ENCODE results near the gene CARS2.

Gene CARS2

GRCh38 chr13:110620596-110620995 lies 85.3 kb downstream of the CARS2 start:
- no peak for TF ChIP-seq CTCF (IDR thresholded peaks at IDR 0.05; ENCODE audit: control insufficient read depth, extremely low read depth, insufficient read depth)
- no peak for DNase-seq (ENCODE audit: low read depth)
- H3K4me3 ChIP-seq (ENCODE audit: low read depth, low read length) = no peak overlapping the region

GRCh38 chr13:110618780-110619179 lies 87.1 kb downstream of the CARS2 start:
- no peak for TF ChIP-seq CTCF (IDR thresholded peaks at IDR 0.05; ENCODE audit: control insufficient read depth, extremely low read depth, insufficient read depth)
- no peak for DNase-seq (ENCODE audit: low read depth)

GRCh38 chr13:110618167-110618566 lies 87.7 kb downstream of the CARS2 start:
- no peak for TF ChIP-seq CTCF (IDR thresholded peaks at IDR 0.05; ENCODE audit: control insufficient read depth, extremely low read depth, insufficient read depth)
- no peak for DNase-seq (ENCODE audit: low read depth)
- peak overlapping the region; percentile 89; the same call in 1 of the 2 replicates for H3K4me3 ChIP-seq (ENCODE audit: low read depth, low read length)

More at GRCh38 chr13:110618780-110619179, 87.1 kb downstream of the CARS2 start:
- no peak overlapping the region for H3K4me3 ChIP-seq (ENCODE audit: low read depth, low read length)

- peak; percentile 62 for DNase-seq (ENCODE audit: low read depth)
- peak overlapping the region; percentile 89 for H3K4me3 ChIP-seq (ENCODE audit: low read depth, low read length)
- no peak for TF ChIP-seq CTCF (IDR thresholded peaks at IDR 0.05; ENCODE audit: control insufficient read depth, extremely low read depth, insufficient read depth)
Measured at GRCh38 chr13:110617321-110618072, 88.4 kb downstream of the CARS2 start.

DNA sequence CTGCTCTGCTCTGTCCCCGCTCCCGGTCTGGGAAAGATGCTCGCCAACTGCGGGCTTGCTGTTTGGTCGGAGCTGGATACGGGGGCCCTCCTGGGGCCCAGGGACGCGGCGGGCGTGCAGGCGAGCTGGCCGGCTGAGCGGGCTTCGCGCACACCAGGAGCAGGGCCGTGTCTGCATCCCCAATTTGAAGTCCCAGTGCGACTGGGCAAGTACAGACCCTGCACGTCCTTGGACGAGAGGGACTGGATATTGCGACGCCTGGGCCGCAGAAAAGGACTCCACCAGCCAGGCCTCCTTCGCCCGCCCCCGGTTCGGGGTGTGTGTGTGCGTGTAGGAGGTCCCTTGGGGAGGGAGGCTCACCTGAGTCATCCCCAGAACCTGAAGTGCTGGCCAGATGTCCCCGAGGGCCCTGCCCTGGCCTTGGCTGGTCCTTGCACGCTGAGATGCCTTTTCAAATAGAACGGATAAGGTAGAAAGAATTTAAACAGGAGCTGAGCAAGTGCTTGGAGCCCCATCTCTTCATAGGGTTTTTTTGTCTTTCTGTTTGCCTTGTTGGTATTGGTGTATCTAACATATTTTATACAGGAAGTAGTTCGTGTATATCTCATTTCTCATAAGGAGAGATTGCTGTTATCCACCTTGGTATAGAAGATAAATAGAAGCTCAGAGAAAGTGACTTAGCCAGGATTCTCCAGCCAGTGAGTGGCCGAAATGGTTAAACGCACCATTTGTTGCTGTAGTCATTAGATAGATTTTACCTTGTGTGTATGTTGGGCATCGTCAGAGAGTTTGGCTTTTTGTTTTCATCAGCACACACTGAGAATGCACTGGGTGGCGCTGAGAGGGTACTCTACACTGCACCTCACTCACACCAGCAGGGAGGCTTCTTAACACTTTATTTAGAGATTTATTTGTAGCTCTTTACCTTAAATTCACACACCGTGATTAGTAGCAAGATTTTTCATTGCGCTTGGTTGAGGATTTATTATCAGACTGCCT lies 89.5 kb downstream of the CARS2 start:
- TF ChIP-seq CTCF (IDR thresholded peaks at IDR 0.05; ENCODE audit: control insufficient read depth, extremely low read depth, insufficient read depth) = 0 out of 2 replicates have a peak, but pooled peaks have one; percentile 12
- DNase-seq (ENCODE audit: low read depth) = no peak
- peak overlapping the region; percentile 89 for H3K4me3 ChIP-seq (ENCODE audit: low read depth, low read length)

GRCh38 chr13:110615322-110616102 lies 90.4 kb downstream of the CARS2 start, which contains the start of gene NAXD:
Gene NAXD, plus strand, starts transcription at chr13:110615545. Its CDS starts 57 bp downstream, at chr13:110615602.
- H3K4me3 ChIP-seq (ENCODE audit: low read depth, low read length) = peak within 1 kb of the TSS; percentile 89
- no peak for TF ChIP-seq CTCF (IDR thresholded peaks at IDR 0.05; ENCODE audit: control insufficient read depth, extremely low read depth, insufficient read depth)
- DNase-seq (ENCODE audit: low read depth) = peak; percentile 90
